Esophagus squamous epithelium (tissue), 4 donors: ENCODE measurements around the gene USP30.

Source experiments
- CTCF ChIP-seq, 6 experiments: fragments of 450-650 bp in 4 of 6; fragments of 200-600 bp in 2 of 6; sonication (generic) in 2 of 6; IDR thresholded peaks; one replicate each; pipeline ENCODE4 v1.5.1; 2016 to 2019; ENCODE audit warnings: antibody characterized with exemption in 6 of 6, mild to moderate bottlenecking in 4 of 6, moderate library complexity in 4 of 6
- POLR2A ChIP-seq, 4 donors: fragments of 450-650 bp; IDR thresholded peaks; one replicate each; pipeline ENCODE4 v1.6.1; 2017; ENCODE audit warnings: antibody characterized with exemption in 4 of 4, mild to moderate bottlenecking in 4 of 4, moderate library complexity in 3 of 4

GRCh38 chr12:109014984-109015765 lies 37.2 kb upstream of the USP30 start:
- TF ChIP-seq CTCF (IDR thresholded peaks at IDR 0.05) (no peak), POLR2A (IDR thresholded peaks at IDR 0.05) (no peak)
